ENCODE data around the gene STK32C. TPM values are rescaled to one million over a fixed set of nuclear protein-coding genes. Genes with fewer than 3 reads are reported as not detected.

STK32C gene
- total and polyA plus RNA-seq, 10 of the 15 experiments (the other 5 are each of a cell fraction or from before 2014, with no cell fraction given) = 1.5 to 18.1 (median 6.4) TPM

GRCh38 chr10:132254841-132255240 is 52.9 kb downstream of the STK32C start (continued):
- TF ChIP-seq CEBPZ (IDR thresholded peaks at IDR 0.05; ENCODE audit: low read depth, low read length) (no peak), ZNF592 (IDR thresholded peaks at IDR 0.05) (no peak), GATAD2B (conservative IDR thresholded peaks at IDR 0.05; ENCODE audit: low read depth) (no peak)

GRCh38 chr10:132253092-132253687 is 54.6 kb downstream of the STK32C start:
- Histone ChIP-seq H3K27ac (ENCODE audit: control insufficient read depth, insufficient read depth) (no peak overlapping the region), H3K27me3 (replicated peaks in 1 of 2; ENCODE audit: control insufficient read depth in 2 of 2, insufficient read depth in 2 of 2, low read length in 1 of 2) (no peaks in the 10 kb centered on the region), H3K9ac (ENCODE audit: control insufficient read depth, insufficient read depth, low read length) (no peak overlapping the region), H3K9me3 (replicated peaks; ENCODE audit: control insufficient read depth, insufficient read depth, low read length) (no peaks in the 10 kb centered on the region), H3K79me2 (ENCODE audit: control insufficient read depth, insufficient read depth, low read length) (no peaks in the 10 kb centered on the region), H3K4me3 (no peak overlapping the region), H3K4me2 (ENCODE audit: control insufficient read depth, insufficient read depth) (no peak overlapping the region), H3K36me3 (ENCODE audit: control insufficient read depth in 2 of 2, insufficient read depth in 2 of 2, low read length in 1 of 2) (no peaks in the 10 kb centered on the region), H3K4me1 (ENCODE audit: control insufficient read depth, insufficient read depth, low read length) (no peaks in the 10 kb centered on the region), H4K20me1 (ENCODE audit: control insufficient read depth, insufficient read depth) (no peaks in the 10 kb centered on the region), H2AFZ (ENCODE audit: control insufficient read depth, low read depth, low read length) (no peak overlapping the region)
- DNase-seq (ENCODE audit: low read depth, low spot score) (no peak), ATAC-seq (no peak), FAIRE-seq (no peak)
- ChIA-PET RAD21 (ENCODE audit: unreplicated experiment) (interaction anchor here (1.0 kb wide), 1 partner anchor 29 kb away, joined by 3 read pairs; no protein-coding TSS in a partner anchor), SMC1A (ENCODE audit: uncharacterized antibody, unreplicated experiment) (interaction anchor here (0.7 kb wide), 1 partner anchor 67 kb away, joined by 3 read pairs; no protein-coding TSS in a partner anchor), POLR2A (no interaction called here), CTCF (interaction anchor here (0.7 kb wide), 1 partner anchor 61 kb away, joined by 4 read pairs; no protein-coding TSS in a partner anchor)
- 14% methylated on average over 12 of the region's 19 CpGs for WGBS (ENCODE audit: insufficient coverage, insufficient replicate concordance, low lambda C conversion rate, missing lambda C conversion rate)
- intact Hi-C loops (cut with micrococcal nuclease; ENCODE audit: unreplicated experiment) (no loop called here), in situ Hi-C loops (cut with MboI) (no loop called here)
- no peak for TF ChIP-seq PKNOX1 (IDR thresholded peaks at IDR 0.05)
- BruUV-seq (replicated peaks) = no TSS peak

All from GM12878 (cell line).